Neural cell (in vitro differentiated cells): ENCODE data around the gene VBP1. TPM values are rescaled to one million over a fixed set of nuclear protein-coding genes. Genes with fewer than 3 reads are reported as not detected.

Experiments
- H2AFZ ChIP-seq: fragments of 200-600, 300-800 bp; sonication (generic), shearing (Covaris generic); 2 replicates; pipeline ENCODE4 v1.6.0; 2014; ENCODE audit warnings: low read depth, mild to moderate bottlenecking, antibody characterized with exemption, low read length, moderate library complexity
- H3F3A ChIP-seq: fragments of 200-600 bp; shearing (Covaris generic); 2 replicates; pipeline ENCODE4 v1.6.1; 2016; ENCODE audit warnings: mild to moderate bottlenecking, moderate library complexity, mixed read lengths, antibody characterized with exemption, low read length; ENCODE audit not compliant: insufficient read depth, poor library complexity, severe bottlenecking
- H3K27ac ChIP-seq: fragments of 200-600, 300-800 bp; sonication (generic), shearing (Covaris generic); 2 replicates; pipeline ENCODE4 v1.5.1; 2014; ENCODE audit warnings: mild to moderate bottlenecking, low read length, moderate library complexity
- H3K27me3 ChIP-seq: fragments of 300-800, 200-600 bp; sonication (generic), shearing (Covaris generic); 2 replicates; pipeline ENCODE4 v1.6.0; 2014; ENCODE audit warnings: mild to moderate bottlenecking, low read depth, low read length, moderate library complexity; ENCODE audit not compliant: insufficient read depth
- H3K36me3 ChIP-seq: fragments of 300-800, 200-600 bp; sonication (generic), shearing (Covaris generic); 2 replicates; pipeline ENCODE4 v1.5.1; 2014; ENCODE audit warnings: mild to moderate bottlenecking, antibody characterized with exemption, low read length, moderate library complexity; ENCODE audit not compliant: insufficient read depth
- H3K4me2 ChIP-seq: fragments of 300-800, 200-600 bp; sonication (generic), shearing (Covaris generic); 2 replicates; pipeline ENCODE4 v1.6.0; 2014; ENCODE audit warnings: mild to moderate bottlenecking, low read length
- H3K4me3 ChIP-seq: fragments of 300-800, 200-600 bp; sonication (generic), shearing (Covaris generic); 2 replicates; pipeline ENCODE4 v1.5.1; 2014; ENCODE audit warnings: mild to moderate bottlenecking, low read length, moderate library complexity
- H3K79me2 ChIP-seq: fragments of 200-600 bp; shearing (Covaris generic); replicated peaks from 2 replicates; pipeline ENCODE4 v1.6.0; 2014; ENCODE audit warnings: mild to moderate bottlenecking, low read length, moderate library complexity; ENCODE audit not compliant: insufficient read depth
- H3K9ac ChIP-seq: fragments of 300-800, 200-600 bp; sonication (generic), shearing (Covaris generic); 2 replicates; pipeline ENCODE4 v1.6.1; 2016; ENCODE audit warnings: mild to moderate bottlenecking, low read length, mixed read lengths
- H3K9me2 ChIP-seq: fragments of 200-600 bp; shearing (Covaris generic); 2 replicates; pipeline ENCODE4 v1.6.1; 2016; ENCODE audit warnings: mild to moderate bottlenecking, low read length, mixed read lengths; ENCODE audit not compliant: insufficient read depth
- H3K9me3 ChIP-seq: fragments of 200-600, 300-800 bp; sonication (generic), shearing (Covaris generic); 2 replicates; pipeline ENCODE4 v1.6.1; 2016; ENCODE audit warnings: mild to moderate bottlenecking, mixed run types, low read length, moderate library complexity, mixed read lengths
- H4K20me1 ChIP-seq: fragments of 200-600 bp; shearing (Covaris generic); 2 replicates; pipeline ENCODE4 v1.6.1; 2016; ENCODE audit warnings: mild to moderate bottlenecking, mixed run types; ENCODE audit not compliant: insufficient read depth
- EP300 ChIP-seq: fragments of 450-650 bp; conservative IDR thresholded peaks from 2 replicates; pipeline ENCODE4 v1.6.1; 2014; ENCODE audit warnings: antibody characterized with exemption, mild to moderate bottlenecking, moderate library complexity; ENCODE audit not compliant: poor library complexity, severe bottlenecking
- EZH2 ChIP-seq: fragments of 200-600, 300-800 bp; shearing (Covaris generic), sonication (generic); IDR thresholded peaks from 2 replicates; pipeline ENCODE4 v1.6.1; 2014; ENCODE audit warnings: antibody characterized with exemption, low read length, borderline replicate concordance, mild to moderate bottlenecking; ENCODE audit not compliant: insufficient read depth, poor library complexity, severe bottlenecking
- MXI1 ChIP-seq: fragments of 450-650 bp; conservative IDR thresholded peaks from 2 replicates; pipeline ENCODE4 v1.6.1; 2014; ENCODE audit warnings: antibody characterized with exemption, mild to moderate bottlenecking; ENCODE audit not compliant: poor library complexity, severe bottlenecking
- POLR2AphosphoS5 ChIP-seq: IDR thresholded peaks from 2 replicates; pipeline ENCODE4 v1.6.1; 2012
- RAD21 ChIP-seq: fragments of 450-650 bp; conservative IDR thresholded peaks from 2 replicates; pipeline ENCODE4 v1.6.1; 2014; ENCODE audit warnings: antibody characterized with exemption, mild to moderate bottlenecking, moderate library complexity
- SMC3 ChIP-seq: fragments of 450-650 bp; conservative IDR thresholded peaks from 2 replicates; pipeline ENCODE4 v1.6.1; 2014; ENCODE audit warnings: antibody characterized with exemption, mild to moderate bottlenecking, moderate library complexity; ENCODE audit not compliant: poor library complexity
- TAF1 ChIP-seq: IDR thresholded peaks from 2 replicates; pipeline ENCODE4 v1.6.1; 2012; ENCODE audit warnings: low read depth
- polyA plus RNA-seq: library from polyadenylated mRNA; depleted of rRNA; stranded (reverse); fragments of >200 nt; gene quantifications from 2 replicates; pipeline ENCODE4 v1.2.3, GENCODE V29; 2014
- TF ChIP-seq, protein P1 (sequence below): fragments of 450-650 bp; IDR thresholded peaks from 2 replicates; pipeline ENCODE4 v1.5.1; 2014; ENCODE audit warnings: antibody characterized with exemption, mild to moderate bottlenecking, moderate library complexity; ENCODE audit not compliant: poor library complexity, severe bottlenecking
- TF ChIP-seq, protein P2 (sequence below): IDR thresholded peaks from 2 replicates; pipeline ENCODE4 v1.6.1; 2012; ENCODE audit warnings: borderline replicate concordance

The VBP1 gene
- polyA plus RNA-seq, 1 donor from 2014 or later = 369 TPM

DNA sequence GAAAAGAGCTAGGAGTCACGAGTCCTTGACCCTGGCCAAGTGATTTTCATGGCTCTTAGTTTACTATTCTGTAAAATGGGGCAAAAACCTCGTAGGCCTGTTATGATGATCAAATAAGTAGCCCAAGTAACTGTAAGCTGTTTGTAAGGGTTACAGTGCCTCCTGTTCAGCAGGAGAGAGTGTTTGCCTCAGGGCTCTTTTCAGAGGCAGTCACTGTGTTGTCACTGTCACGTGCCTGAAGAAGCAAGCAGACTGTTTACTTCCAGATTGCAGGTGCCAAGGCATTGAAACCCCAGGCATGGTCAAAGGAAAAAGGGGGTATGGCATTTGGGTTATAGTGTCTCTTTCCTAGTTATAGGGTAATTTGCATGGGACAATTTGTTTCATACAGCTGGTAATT, 43.5 kb downstream of the VBP1 start:
- H3K9me2 ChIP-seq = no peaks in the 10 kb centered on the region
- H2AFZ ChIP-seq = no peak overlapping the region
- H3K27ac ChIP-seq = no peak overlapping the region
- no peak overlapping the region for H3K4me2 ChIP-seq
- no peaks in the 10 kb centered on the region for H3K36me3 ChIP-seq
- no peaks in the 10 kb centered on the region for H4K20me1 ChIP-seq
- no peak overlapping the region for H3K9ac ChIP-seq
- no peaks in the 10 kb centered on the region for H3K27me3 ChIP-seq
- TF ChIP-seq, protein P1, sequence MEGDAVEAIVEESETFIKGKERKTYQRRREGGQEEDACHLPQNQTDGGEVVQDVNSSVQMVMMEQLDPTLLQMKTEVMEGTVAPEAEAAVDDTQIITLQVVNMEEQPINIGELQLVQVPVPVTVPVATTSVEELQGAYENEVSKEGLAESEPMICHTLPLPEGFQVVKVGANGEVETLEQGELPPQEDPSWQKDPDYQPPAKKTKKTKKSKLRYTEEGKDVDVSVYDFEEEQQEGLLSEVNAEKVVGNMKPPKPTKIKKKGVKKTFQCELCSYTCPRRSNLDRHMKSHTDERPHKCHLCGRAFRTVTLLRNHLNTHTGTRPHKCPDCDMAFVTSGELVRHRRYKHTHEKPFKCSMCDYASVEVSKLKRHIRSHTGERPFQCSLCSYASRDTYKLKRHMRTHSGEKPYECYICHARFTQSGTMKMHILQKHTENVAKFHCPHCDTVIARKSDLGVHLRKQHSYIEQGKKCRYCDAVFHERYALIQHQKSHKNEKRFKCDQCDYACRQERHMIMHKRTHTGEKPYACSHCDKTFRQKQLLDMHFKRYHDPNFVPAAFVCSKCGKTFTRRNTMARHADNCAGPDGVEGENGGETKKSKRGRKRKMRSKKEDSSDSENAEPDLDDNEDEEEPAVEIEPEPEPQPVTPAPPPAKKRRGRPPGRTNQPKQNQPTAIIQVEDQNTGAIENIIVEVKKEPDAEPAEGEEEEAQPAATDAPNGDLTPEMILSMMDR = no peak
- no peak for TF ChIP-seq POLR2AphosphoS5
- no peak for TF ChIP-seq EZH2
- TF ChIP-seq TAF1 = no peak
- TF ChIP-seq EP300 = no peak
- TF ChIP-seq RAD21 = no peak
- TF ChIP-seq, protein P2, sequence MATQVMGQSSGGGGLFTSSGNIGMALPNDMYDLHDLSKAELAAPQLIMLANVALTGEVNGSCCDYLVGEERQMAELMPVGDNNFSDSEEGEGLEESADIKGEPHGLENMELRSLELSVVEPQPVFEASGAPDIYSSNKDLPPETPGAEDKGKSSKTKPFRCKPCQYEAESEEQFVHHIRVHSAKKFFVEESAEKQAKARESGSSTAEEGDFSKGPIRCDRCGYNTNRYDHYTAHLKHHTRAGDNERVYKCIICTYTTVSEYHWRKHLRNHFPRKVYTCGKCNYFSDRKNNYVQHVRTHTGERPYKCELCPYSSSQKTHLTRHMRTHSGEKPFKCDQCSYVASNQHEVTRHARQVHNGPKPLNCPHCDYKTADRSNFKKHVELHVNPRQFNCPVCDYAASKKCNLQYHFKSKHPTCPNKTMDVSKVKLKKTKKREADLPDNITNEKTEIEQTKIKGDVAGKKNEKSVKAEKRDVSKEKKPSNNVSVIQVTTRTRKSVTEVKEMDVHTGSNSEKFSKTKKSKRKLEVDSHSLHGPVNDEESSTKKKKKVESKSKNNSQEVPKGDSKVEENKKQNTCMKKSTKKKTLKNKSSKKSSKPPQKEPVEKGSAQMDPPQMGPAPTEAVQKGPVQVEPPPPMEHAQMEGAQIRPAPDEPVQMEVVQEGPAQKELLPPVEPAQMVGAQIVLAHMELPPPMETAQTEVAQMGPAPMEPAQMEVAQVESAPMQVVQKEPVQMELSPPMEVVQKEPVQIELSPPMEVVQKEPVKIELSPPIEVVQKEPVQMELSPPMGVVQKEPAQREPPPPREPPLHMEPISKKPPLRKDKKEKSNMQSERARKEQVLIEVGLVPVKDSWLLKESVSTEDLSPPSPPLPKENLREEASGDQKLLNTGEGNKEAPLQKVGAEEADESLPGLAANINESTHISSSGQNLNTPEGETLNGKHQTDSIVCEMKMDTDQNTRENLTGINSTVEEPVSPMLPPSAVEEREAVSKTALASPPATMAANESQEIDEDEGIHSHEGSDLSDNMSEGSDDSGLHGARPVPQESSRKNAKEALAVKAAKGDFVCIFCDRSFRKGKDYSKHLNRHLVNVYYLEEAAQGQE = no peak
- TF ChIP-seq MXI1 = no peak
- TF ChIP-seq SMC3 = no peak
- H3K9me3 ChIP-seq = no peaks in the 10 kb centered on the region
- no peaks in the 10 kb centered on the region for H3F3A ChIP-seq
- H3K4me3 ChIP-seq = no peak overlapping the region
- peaks cover 17% of the 10 kb centered on the region for H3K79me2 ChIP-seq

DNA sequence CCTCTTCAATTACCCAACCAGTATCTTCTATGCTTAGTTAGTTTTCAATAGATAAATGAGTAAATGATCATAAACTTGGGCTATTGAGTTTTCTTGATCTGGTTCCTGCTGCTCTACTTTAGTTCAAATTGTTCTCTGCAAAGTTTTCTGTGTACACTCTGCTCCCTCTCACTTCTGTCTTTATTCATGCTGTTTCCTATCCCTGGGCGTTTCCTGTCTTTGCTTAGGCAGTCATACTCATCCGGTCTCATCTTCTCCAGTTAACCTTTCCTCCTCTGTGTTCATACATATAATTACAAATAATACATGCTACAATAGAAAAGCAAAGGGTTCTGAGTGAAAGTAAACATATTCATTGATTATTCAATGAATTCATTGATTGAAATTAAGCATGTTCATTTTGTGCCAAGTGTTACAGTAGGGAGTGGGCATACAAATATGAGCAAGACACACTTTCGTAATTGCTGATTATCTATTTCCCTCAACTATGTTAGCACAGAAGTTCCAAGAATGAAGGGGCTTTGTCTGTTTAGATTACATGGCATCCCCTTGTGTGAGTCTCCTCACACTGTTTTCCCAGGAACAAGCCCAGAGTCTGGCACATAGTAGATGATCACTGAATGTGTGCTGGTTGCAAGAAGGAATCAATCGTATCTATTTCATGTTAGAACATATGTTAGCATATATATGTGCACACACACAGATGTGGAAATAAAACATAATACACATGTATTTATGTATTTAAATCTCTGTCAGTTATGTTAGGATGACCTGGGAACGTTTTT, 46.9 kb downstream of the VBP1 start:
- H3K79me2 ChIP-seq = peaks cover 17% of the 10 kb centered on the region
- TF ChIP-seq POLR2AphosphoS5 (no peak), MXI1 (no peak), EZH2 (no peak), RAD21 (no peak), SMC3 (no peak), EP300 (no peak), TAF1 (no peak)
- TF ChIP-seq, protein P2 = no peak
- TF ChIP-seq, protein P1 = no peak

More for the DNA sequence above, 46.9 kb downstream of the VBP1 start:
- Histone ChIP-seq H3K27ac (peak overlapping the region; percentile 91), H3K4me3 (peak overlapping the region; percentile 88), H3K36me3 (no peaks in the 10 kb centered on the region), H3K27me3 (no peaks in the 10 kb centered on the region), H3F3A (no peaks in the 10 kb centered on the region), H3K9me2 (no peaks in the 10 kb centered on the region), H4K20me1 (no peaks in the 10 kb centered on the region), H3K9me3 (no peaks in the 10 kb centered on the region), H2AFZ (no peak overlapping the region), H3K9ac (peak overlapping the region; percentile 94), H3K4me2 (peak overlapping the region; percentile 51)
